HepG2 (cell line): ENCODE measurements around the gene NACC2. TPM values are rescaled to one million over a fixed set of nuclear protein-coding genes. Genes with fewer than 3 reads are reported as not detected.

Experiments used
- ARNTL ChIP-seq: sonication (generic); formaldehyde crosslinking; IDR thresholded peaks from 2 replicates; pipeline ENCODE4 v1.4.0; 2020; ENCODE audit warnings: mild to moderate bottlenecking, missing genetic modification reagents
- CBX1 ChIP-seq: IDR thresholded peaks from one replicate; pipeline ENCODE4 v1.6.1; 2016; ENCODE audit warnings: antibody characterized with exemption, low read depth
- CENPT ChIP-seq: sonication (generic); formaldehyde crosslinking; IDR thresholded peaks from 2 replicates; pipeline ENCODE4 v1.8.0; 2022; ENCODE audit warnings: low read depth, mild to moderate bottlenecking, moderate library complexity, missing genetic modification reagents
- ERF ChIP-seq: IDR thresholded peaks from 2 replicates; pipeline ENCODE4 v1.6.1; 2018; ENCODE audit warnings: missing biosample characterization, missing genetic modification reagents
- GABPB1 ChIP-seq: IDR thresholded peaks from 2 replicates; pipeline ENCODE4 v1.6.1; 2016; ENCODE audit warnings: mild to moderate bottlenecking, missing genetic modification reagents, moderate library complexity, missing compliant biosample characterization
- GZF1 ChIP-seq: sonication (generic); formaldehyde crosslinking; IDR thresholded peaks from 2 replicates; pipeline ENCODE4 v1.5.1; 2020; ENCODE audit warnings: mild to moderate bottlenecking, missing genetic modification reagents
- HNRNPH1 ChIP-seq: fragments of 200-400 bp; formaldehyde crosslinking; optimal IDR thresholded peaks from 2 replicates; pipeline ENCODE3; 2017; ENCODE audit warnings: mild to moderate bottlenecking, low read depth, low read length
- JUNB ChIP-seq: sonication (generic); formaldehyde crosslinking; IDR thresholded peaks from 2 replicates; pipeline ENCODE4 v1.8.0; 2022; ENCODE audit warnings: missing genetic modification reagents, mild to moderate bottlenecking, borderline replicate concordance
- MXI1 ChIP-seq: IDR thresholded peaks from 3 replicates; pipeline ENCODE4 v1.6.1; 2012; ENCODE audit warnings: low read depth, low read length, inconsistent platforms, borderline replicate concordance
- MYC ChIP-seq: sonication (generic); formaldehyde crosslinking; IDR thresholded peaks from 2 replicates; pipeline ENCODE4 v1.9.0; 2021; ENCODE audit warnings: missing genetic modification reagents, borderline replicate concordance
- RAD51 ChIP-seq: fragments of 450-650 bp; IDR thresholded peaks from 2 replicates; pipeline ENCODE4 v1.6.1; 2016; ENCODE audit warnings: borderline replicate concordance
- SP2 ChIP-seq: sonication (generic); formaldehyde crosslinking; IDR thresholded peaks from 2 replicates; pipeline ENCODE4 v1.5.1; 2020; ENCODE audit warnings: mild to moderate bottlenecking, missing genetic modification reagents
- ZFY ChIP-seq: sonication (generic); formaldehyde crosslinking; IDR thresholded peaks from 2 replicates; pipeline ENCODE4 v1.4.0; 2020; ENCODE audit warnings: missing genetic modification reagents
- ZNF724P ChIP-seq: sonication (generic); formaldehyde crosslinking; IDR thresholded peaks from 2 replicates; pipeline ENCODE4 v1.8.0; 2022; ENCODE audit warnings: missing genetic modification reagents, borderline replicate concordance
- polyA plus RNA-seq, 8 experiments: library from polyadenylated mRNA; depleted of rRNA in 3 of 8; stranded (reverse) in 7 of 8; unstranded in 1 of 8; fragments of >200 nt; fragmentation: Illumina TruSeq in 4 of 8; extraction: Trizol in 4 of 8; gene quantifications; 2 replicates each; pipeline versions ENCODE4 v1.2.1 to v1.2.3, GENCODE V29; 2011 to 2016; ENCODE audit warnings: low read depth in 4 of 8, missing spikeins in 1 of 8, mixed read lengths in 1 of 8; ENCODE audit not compliant: insufficient read depth in 1 of 8
- total RNA-seq, 5 experiments: library from RNA; depleted of rRNA; stranded (reverse); fragments of >200 nt; fragmentation: Illumina TruSeq; extraction: Trizol; gene quantifications; 2 replicates each; pipeline ENCODE4 v1.2.3, GENCODE V29; 2016; ENCODE audit warnings: low read depth in 1 of 5
- TF ChIP-seq, protein P1 (sequence below): sonication (generic); formaldehyde crosslinking; IDR thresholded peaks from 2 replicates; pipeline ENCODE4 v1.4.0; 2020; ENCODE audit warnings: mild to moderate bottlenecking, low read depth, missing genetic modification reagents
- TF ChIP-seq, protein P2 (sequence below): sonication (generic); formaldehyde crosslinking; IDR thresholded peaks from 2 replicates; pipeline ENCODE4 v1.8.1; 2023; ENCODE audit warnings: mild to moderate bottlenecking, inconsistent platforms, moderate library complexity, missing genetic modification reagents, borderline replicate concordance
- TF ChIP-seq, protein P3 (sequence below): sonication (generic); formaldehyde crosslinking; IDR thresholded peaks from 2 replicates; pipeline ENCODE4 v1.5.0; 2020; ENCODE audit warnings: mild to moderate bottlenecking, missing genetic modification reagents, moderate library complexity
- TF ChIP-seq, protein P4 (sequence below): sonication (generic); formaldehyde crosslinking; IDR thresholded peaks from 2 replicates; pipeline ENCODE4 v1.4.0; 2020; ENCODE audit warnings: mild to moderate bottlenecking, missing genetic modification reagents
- TF ChIP-seq, protein P5 (sequence below): sonication (generic); formaldehyde crosslinking; IDR thresholded peaks from 2 replicates; pipeline ENCODE4 v1.8.0; 2022; ENCODE audit warnings: mild to moderate bottlenecking, missing genetic modification reagents; ENCODE audit not compliant: insufficient replicate concordance
- TF ChIP-seq, protein P6 (sequence below): sonication (generic); formaldehyde crosslinking; conservative IDR thresholded peaks from 2 replicates; pipeline ENCODE4 v1.4.0; 2020; ENCODE audit warnings: missing genetic modification reagents

The NACC2 gene
- total and polyA plus RNA-seq, 2 of the 13 experiments (the other 11 are each of a cell fraction or from before 2014, with no cell fraction given) = 5.9 to 12.3 TPM

DNA sequence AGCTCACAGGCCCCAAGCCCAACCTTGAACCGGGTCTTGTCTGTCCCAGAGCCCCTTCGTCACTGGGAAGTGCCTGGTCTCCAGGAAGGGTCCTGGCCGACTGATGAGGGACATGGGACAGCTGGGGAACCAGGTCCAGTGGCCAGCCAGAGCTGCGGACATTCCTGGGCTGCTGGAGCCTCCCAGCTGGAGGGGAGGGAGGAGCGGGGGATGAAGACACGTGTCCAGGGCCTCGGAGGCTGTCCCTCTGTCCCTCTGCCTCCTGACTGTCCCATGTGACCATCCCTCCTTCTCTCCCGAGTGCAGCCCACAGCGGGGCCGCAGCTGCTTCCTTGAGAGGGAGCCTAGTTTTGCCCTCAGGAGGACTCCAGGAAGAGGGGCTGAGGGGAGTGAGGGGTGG is 92.2 kb downstream of the NACC2 start (continued):
- TF ChIP-seq, protein P1, sequence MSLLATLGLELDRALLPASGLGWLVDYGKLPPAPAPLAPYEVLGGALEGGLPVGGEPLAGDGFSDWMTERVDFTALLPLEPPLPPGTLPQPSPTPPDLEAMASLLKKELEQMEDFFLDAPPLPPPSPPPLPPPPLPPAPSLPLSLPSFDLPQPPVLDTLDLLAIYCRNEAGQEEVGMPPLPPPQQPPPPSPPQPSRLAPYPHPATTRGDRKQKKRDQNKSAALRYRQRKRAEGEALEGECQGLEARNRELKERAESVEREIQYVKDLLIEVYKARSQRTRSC (CRISPR knock-in tag) = no peak
- peak; percentile 68; the same call in 1 of the 2 replicates for TF ChIP-seq MYC (CRISPR knock-in tag)
- TF ChIP-seq, protein P2, sequence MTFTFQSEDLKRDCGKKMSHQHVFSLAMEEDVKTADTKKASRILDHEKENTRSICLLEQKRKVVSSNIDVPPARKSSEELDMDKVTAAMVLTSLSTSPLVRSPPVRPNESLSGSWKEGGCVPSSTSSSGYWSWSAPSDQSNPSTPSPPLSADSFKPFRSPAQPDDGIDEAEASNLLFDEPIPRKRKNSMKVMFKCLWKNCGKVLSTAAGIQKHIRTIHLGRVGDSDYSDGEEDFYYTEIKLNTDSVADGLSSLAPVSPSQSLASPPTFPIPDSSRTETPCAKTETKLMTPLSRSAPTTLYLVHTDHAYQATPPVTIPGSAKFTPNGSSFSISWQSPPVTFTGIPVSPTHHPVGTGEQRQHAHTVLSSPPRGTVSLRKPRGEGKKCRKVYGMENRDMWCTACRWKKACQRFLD (CRISPR knock-in tag) = no peak
- TF ChIP-seq RAD51 = no peak
- 0 out of 2 replicates have a peak, but pooled peaks have one; percentile 28 for TF ChIP-seq GZF1 (CRISPR knock-in tag)
- TF ChIP-seq, protein P3, sequence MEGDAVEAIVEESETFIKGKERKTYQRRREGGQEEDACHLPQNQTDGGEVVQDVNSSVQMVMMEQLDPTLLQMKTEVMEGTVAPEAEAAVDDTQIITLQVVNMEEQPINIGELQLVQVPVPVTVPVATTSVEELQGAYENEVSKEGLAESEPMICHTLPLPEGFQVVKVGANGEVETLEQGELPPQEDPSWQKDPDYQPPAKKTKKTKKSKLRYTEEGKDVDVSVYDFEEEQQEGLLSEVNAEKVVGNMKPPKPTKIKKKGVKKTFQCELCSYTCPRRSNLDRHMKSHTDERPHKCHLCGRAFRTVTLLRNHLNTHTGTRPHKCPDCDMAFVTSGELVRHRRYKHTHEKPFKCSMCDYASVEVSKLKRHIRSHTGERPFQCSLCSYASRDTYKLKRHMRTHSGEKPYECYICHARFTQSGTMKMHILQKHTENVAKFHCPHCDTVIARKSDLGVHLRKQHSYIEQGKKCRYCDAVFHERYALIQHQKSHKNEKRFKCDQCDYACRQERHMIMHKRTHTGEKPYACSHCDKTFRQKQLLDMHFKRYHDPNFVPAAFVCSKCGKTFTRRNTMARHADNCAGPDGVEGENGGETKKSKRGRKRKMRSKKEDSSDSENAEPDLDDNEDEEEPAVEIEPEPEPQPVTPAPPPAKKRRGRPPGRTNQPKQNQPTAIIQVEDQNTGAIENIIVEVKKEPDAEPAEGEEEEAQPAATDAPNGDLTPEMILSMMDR (CRISPR knock-in tag) = peak; percentile 17
- no peak for TF ChIP-seq SP2 (CRISPR knock-in tag)
- no peak for TF ChIP-seq ZNF724P (CRISPR knock-in tag)
- TF ChIP-seq, protein P4, sequence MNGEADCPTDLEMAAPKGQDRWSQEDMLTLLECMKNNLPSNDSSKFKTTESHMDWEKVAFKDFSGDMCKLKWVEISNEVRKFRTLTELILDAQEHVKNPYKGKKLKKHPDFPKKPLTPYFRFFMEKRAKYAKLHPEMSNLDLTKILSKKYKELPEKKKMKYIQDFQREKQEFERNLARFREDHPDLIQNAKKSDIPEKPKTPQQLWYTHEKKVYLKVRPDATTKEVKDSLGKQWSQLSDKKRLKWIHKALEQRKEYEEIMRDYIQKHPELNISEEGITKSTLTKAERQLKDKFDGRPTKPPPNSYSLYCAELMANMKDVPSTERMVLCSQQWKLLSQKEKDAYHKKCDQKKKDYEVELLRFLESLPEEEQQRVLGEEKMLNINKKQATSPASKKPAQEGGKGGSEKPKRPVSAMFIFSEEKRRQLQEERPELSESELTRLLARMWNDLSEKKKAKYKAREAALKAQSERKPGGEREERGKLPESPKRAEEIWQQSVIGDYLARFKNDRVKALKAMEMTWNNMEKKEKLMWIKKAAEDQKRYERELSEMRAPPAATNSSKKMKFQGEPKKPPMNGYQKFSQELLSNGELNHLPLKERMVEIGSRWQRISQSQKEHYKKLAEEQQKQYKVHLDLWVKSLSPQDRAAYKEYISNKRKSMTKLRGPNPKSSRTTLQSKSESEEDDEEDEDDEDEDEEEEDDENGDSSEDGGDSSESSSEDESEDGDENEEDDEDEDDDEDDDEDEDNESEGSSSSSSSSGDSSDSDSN (CRISPR knock-in tag) = peak; percentile 37
- TF ChIP-seq ARNTL (CRISPR knock-in tag) = peak; percentile 83
- TF ChIP-seq MXI1 = peak; percentile 42; the same call in 1 of the 3 replicates
- TF ChIP-seq, protein P5, sequence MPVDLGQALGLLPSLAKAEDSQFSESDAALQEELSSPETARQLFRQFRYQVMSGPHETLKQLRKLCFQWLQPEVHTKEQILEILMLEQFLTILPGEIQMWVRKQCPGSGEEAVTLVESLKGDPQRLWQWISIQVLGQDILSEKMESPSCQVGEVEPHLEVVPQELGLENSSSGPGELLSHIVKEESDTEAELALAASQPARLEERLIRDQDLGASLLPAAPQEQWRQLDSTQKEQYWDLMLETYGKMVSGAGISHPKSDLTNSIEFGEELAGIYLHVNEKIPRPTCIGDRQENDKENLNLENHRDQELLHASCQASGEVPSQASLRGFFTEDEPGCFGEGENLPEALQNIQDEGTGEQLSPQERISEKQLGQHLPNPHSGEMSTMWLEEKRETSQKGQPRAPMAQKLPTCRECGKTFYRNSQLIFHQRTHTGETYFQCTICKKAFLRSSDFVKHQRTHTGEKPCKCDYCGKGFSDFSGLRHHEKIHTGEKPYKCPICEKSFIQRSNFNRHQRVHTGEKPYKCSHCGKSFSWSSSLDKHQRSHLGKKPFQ (CRISPR knock-in tag) = no peak
- TF ChIP-seq ERF = no peak
- TF ChIP-seq, protein P6, sequence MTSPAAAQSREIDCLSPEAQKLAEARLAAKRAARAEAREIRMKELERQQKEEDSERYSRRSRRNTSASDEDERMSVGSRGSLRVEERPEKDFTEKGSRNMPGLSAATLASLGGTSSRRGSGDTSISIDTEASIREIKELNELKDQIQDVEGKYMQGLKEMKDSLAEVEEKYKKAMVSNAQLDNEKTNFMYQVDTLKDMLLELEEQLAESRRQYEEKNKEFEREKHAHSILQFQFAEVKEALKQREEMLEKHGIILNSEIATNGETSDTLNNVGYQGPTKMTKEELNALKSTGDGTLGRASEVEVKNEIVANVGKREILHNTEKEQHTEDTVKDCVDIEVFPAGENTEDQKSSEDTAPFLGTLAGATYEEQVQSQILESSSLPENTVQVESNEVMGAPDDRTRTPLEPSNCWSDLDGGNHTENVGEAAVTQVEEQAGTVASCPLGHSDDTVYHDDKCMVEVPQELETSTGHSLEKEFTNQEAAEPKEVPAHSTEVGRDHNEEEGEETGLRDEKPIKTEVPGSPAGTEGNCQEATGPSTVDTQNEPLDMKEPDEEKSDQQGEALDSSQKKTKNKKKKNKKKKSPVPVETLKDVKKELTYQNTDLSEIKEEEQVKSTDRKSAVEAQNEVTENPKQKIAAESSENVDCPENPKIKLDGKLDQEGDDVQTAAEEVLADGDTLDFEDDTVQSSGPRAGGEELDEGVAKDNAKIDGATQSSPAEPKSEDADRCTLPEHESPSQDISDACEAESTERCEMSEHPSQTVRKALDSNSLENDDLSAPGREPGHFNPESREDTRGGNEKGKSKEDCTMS (CRISPR knock-in tag) = no peak
- no peak for TF ChIP-seq CENPT (CRISPR knock-in tag)
- peak; percentile 25; the same call in 1 of the 2 replicates for TF ChIP-seq ZFY (CRISPR knock-in tag)
- no peak for TF ChIP-seq CBX1
- TF ChIP-seq GABPB1 (CRISPR knock-in tag) = peak; percentile 23; the same call in 1 of the 2 replicates
- no peak for TF ChIP-seq JUNB
- no peak for TF ChIP-seq HNRNPH1
